Left ventricle myocardium inferior (tissue), 1 donor: ENCODE data around the gene DNAJC27. TPM values are rescaled to one million over a fixed set of nuclear protein-coding genes. Genes with fewer than 3 reads are reported as not detected.

Experiments used
- DNase-seq: peaks from one replicate; pipeline ENCODE4 v3.0.0-alpha.2; 2020
- H3K27ac ChIP-seq: fragments of 200-600 bp; replicated peaks from 2 replicates; pipeline ENCODE4 v1.8.0; 2021
- H3K27me3 ChIP-seq: fragments of 200-600 bp; 2 replicates; pipeline ENCODE4 v1.8.0; 2021; ENCODE audit warnings: low read depth
- H3K36me3 ChIP-seq: fragments of 200-600 bp; 2 replicates; pipeline ENCODE4 v1.8.0; 2021
- H3K4me1 ChIP-seq: fragments of 200-600 bp; 2 replicates; pipeline ENCODE4 v1.8.0; 2021
- H3K4me3 ChIP-seq: fragments of 200-600 bp; 2 replicates; pipeline ENCODE4 v1.8.0; 2021; ENCODE audit warnings: mild to moderate bottlenecking, moderate library complexity
- H3K9me3 ChIP-seq: fragments of 200-600 bp; replicated peaks from 2 replicates; pipeline ENCODE4 v1.8.0; 2021
- intact Hi-C: fragments of 100-400 bp; cut with micrococcal nuclease; formaldehyde crosslinking; loops from one replicate; pipeline ENCODE4 v1.11.0; 2022
- total RNA-seq: library from RNA; stranded (reverse); fragmentation: NEBNext Ultra II Directional; extraction: Animal tissue kit (Norgen Biotek cat#: 25700); gene quantifications from one replicate; pipeline ENCODE4 v1.2.1, GENCODE V29; 2021
- TF ChIP-seq, protein P1 (sequence below): fragments of 200-600 bp; IDR thresholded peaks from 2 replicates; pipeline ENCODE4 v1.8.0; 2021; ENCODE audit warnings: antibody characterized with exemption, mild to moderate bottlenecking, borderline replicate concordance
- donor health status: DM: no; HTN: yes; CAD: no; lungs with severe emphysema.

DNAJC27 gene
- total RNA-seq, 1 donor from 2014 or later = 10.1 TPM

DNA sequence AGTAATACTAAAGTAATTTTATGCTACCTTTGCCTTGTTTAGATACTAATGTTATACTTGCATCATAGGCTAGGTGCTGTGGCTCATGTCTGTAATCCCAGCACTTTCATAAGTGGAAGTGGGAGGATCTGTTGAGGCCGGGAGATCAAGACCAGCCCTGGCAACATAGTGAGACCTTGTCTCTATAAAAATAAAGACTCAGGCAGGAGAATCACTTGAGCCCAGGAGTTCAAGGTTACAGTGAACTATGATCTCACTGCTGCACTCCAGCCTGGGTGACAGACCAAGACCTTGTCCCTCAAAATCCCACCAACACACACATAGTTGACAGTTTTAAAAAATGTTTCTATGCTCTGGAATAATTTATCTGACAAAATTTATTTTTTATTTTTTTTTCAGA is 6.9 kb upstream of the DNAJC27 start:
- H3K36me3 ChIP-seq = peaks cover 6% of the 10 kb centered on the region
- H3K9me3 ChIP-seq = no peaks in the 10 kb centered on the region
- H3K27ac ChIP-seq = no peak overlapping the region
- TF ChIP-seq, protein P1, sequence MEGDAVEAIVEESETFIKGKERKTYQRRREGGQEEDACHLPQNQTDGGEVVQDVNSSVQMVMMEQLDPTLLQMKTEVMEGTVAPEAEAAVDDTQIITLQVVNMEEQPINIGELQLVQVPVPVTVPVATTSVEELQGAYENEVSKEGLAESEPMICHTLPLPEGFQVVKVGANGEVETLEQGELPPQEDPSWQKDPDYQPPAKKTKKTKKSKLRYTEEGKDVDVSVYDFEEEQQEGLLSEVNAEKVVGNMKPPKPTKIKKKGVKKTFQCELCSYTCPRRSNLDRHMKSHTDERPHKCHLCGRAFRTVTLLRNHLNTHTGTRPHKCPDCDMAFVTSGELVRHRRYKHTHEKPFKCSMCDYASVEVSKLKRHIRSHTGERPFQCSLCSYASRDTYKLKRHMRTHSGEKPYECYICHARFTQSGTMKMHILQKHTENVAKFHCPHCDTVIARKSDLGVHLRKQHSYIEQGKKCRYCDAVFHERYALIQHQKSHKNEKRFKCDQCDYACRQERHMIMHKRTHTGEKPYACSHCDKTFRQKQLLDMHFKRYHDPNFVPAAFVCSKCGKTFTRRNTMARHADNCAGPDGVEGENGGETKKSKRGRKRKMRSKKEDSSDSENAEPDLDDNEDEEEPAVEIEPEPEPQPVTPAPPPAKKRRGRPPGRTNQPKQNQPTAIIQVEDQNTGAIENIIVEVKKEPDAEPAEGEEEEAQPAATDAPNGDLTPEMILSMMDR = no peak
- intact Hi-C loops = no loop called here
- H3K4me1 ChIP-seq = peaks cover 10% of the 10 kb centered on the region
- no peak overlapping the region for H3K4me3 ChIP-seq
- DNase-seq = no peak
- H3K27me3 ChIP-seq = no peaks in the 10 kb centered on the region

DNA sequence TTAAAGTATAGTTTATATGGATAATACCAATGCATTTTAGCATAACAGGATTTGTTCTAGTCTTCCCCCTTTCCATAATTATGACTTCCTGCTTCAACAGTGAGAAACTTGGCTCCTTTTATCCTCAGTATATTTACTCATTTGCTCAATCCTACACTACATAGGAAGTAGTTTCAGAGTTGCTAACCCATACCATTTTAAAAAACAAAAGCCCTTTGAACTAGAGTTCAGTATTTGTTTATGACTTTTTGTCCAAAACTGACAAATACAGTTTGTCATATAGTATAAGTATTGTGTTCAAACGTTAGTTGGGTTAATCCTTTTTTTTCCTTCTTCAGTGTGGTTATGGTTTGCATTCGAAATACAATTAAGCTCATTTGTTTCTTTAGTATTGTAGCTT is 5.9 kb upstream of the DNAJC27 start:
- H3K36me3 ChIP-seq = peaks cover 6% of the 10 kb centered on the region
- DNase-seq = no peak
- no peak overlapping the region for H3K27ac ChIP-seq
- no peak overlapping the region for H3K4me3 ChIP-seq
- intact Hi-C loops = no loop called here
- TF ChIP-seq, protein P1 = no peak
- no peaks in the 10 kb centered on the region for H3K27me3 ChIP-seq
- no peaks in the 10 kb centered on the region for H3K9me3 ChIP-seq
- H3K4me1 ChIP-seq = peaks cover 20% of the 10 kb centered on the region

DNA sequence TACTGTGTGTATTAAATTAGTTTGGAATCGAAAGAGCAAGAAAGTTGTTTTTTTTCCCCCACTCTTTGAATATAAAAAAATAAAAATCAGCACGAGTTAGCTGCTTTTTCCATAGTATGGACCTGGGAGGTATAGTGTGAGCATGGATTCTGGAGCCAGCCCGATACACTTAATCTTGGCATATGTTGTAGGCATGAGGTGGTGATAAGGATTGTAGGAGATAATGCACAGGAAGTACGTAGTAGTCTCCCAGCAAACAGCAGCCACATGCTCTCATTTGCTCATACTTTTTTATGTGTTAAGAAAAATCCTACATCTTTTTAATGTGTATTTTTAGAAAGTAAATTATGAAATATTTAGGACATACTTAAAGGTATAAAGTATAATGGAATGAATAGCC is 2.1 kb upstream of the DNAJC27 start:
- intact Hi-C loops = loop anchor here (2.0 kb wide), 1 partner anchor 155 kb away; no protein-coding TSS in a partner anchor
- H3K27ac ChIP-seq = peak overlapping the region; percentile 99
- DNase-seq = no peak

DNA sequence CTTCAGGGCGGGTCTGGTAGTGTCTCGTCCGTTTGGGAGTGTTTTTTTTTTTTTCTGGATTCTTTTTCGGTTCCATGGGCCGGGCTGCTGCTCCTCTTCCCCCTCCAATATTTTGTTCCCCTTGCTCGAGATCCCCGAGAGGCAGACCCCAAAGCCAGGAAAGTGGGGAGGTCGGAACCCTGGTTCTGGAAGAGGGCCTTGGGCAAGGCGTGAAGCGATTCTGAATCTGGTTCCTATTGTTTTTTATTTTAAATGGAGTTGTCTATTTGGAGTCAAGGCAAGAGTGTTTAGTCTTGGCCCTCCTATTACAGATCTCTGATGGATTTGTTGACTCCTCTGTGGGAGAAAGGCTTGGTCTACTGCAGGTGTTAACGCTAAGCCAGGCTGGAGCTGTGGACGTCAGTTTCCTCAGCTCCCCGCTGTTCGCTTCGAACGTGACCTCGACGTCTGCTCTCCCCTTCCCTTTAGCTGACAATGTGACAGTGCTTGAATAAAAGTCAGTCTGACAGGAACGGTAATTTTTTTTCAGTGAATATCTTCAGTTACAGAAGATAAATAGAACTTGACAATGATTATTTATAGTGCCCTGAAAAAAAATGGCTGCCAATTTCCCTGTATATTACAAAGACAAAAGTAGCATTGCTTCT is 683 bp upstream of the DNAJC27 start:
- no peaks in the 10 kb centered on the region for H3K9me3 ChIP-seq
- peak overlapping the region; percentile 99 for H3K27ac ChIP-seq
- peak overlapping the region; percentile 88 for H3K4me3 ChIP-seq
- H3K4me1 ChIP-seq = peaks cover 39% of the 10 kb centered on the region
- peaks cover under 1% of the 10 kb centered on the region for H3K36me3 ChIP-seq
- H3K27me3 ChIP-seq = no peaks in the 10 kb centered on the region
- intact Hi-C loops = loop anchor here (2.0 kb wide), 1 partner anchor 156 kb away; no protein-coding TSS in a partner anchor
- peak; percentile 37 for DNase-seq
- TF ChIP-seq, protein P1 = peak; percentile 12

More for the DNA sequence above, 2.1 kb upstream of the DNAJC27 start:
- no peaks in the 10 kb centered on the region for H3K36me3 ChIP-seq
- TF ChIP-seq, protein P1 = no peak
- H3K9me3 ChIP-seq = no peaks in the 10 kb centered on the region
- peaks cover 39% of the 10 kb centered on the region for H3K4me1 ChIP-seq
- H3K27me3 ChIP-seq = no peaks in the 10 kb centered on the region
- no peak overlapping the region for H3K4me3 ChIP-seq

DNA sequence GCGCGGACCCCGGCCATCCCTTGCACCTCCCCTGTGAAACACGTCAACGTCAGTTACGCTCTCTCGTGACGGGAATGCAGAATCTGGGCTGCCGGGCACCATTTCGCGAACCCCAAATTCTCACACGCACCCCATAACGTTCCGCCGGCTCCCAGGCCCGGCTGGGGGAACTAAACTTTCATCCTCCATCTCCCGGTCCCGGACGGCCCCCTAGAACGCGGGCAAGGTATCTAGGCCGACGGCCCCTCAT is 544 bp downstream of the DNAJC27 start:
- Histone ChIP-seq H3K9me3 (no peaks in the 10 kb centered on the region), H3K36me3 (peaks cover 13% of the 10 kb centered on the region), H3K4me1 (peaks cover 39% of the 10 kb centered on the region), H3K27ac (peak overlapping the region; percentile 99), H3K27me3 (no peaks in the 10 kb centered on the region), H3K4me3 (peak overlapping the region; percentile 88)
- intact Hi-C loops = no loop called here
- TF ChIP-seq, protein P1 = no peak
- DNase-seq = no peak
